ENCODE results near the gene CACNA1G.
A peak's percentile ranks its signal among the peaks of the same experiment; 100 is the strongest.

The CACNA1G gene

DNA sequence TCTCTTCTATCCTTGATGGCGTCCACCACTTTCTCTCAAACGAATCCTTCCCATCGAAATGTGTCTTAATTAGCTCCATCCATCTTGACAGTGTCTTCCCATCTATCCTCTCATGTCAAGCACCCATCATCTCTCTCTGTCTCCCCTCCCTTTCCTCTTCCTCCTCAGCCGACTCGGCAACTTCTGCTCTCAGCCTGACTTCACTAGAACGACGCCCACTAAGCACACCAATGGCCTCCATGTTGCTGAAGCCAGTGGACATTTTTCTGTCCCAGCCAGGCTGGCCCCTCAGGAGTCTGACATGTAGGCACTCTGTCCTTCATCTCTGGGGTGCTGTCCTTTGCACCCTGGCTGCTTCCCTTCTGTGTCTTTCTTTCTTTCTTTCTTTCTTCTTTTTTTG, 16.0 kb upstream of the CACNA1G start:
- TF ChIP-seq, protein P1, sequence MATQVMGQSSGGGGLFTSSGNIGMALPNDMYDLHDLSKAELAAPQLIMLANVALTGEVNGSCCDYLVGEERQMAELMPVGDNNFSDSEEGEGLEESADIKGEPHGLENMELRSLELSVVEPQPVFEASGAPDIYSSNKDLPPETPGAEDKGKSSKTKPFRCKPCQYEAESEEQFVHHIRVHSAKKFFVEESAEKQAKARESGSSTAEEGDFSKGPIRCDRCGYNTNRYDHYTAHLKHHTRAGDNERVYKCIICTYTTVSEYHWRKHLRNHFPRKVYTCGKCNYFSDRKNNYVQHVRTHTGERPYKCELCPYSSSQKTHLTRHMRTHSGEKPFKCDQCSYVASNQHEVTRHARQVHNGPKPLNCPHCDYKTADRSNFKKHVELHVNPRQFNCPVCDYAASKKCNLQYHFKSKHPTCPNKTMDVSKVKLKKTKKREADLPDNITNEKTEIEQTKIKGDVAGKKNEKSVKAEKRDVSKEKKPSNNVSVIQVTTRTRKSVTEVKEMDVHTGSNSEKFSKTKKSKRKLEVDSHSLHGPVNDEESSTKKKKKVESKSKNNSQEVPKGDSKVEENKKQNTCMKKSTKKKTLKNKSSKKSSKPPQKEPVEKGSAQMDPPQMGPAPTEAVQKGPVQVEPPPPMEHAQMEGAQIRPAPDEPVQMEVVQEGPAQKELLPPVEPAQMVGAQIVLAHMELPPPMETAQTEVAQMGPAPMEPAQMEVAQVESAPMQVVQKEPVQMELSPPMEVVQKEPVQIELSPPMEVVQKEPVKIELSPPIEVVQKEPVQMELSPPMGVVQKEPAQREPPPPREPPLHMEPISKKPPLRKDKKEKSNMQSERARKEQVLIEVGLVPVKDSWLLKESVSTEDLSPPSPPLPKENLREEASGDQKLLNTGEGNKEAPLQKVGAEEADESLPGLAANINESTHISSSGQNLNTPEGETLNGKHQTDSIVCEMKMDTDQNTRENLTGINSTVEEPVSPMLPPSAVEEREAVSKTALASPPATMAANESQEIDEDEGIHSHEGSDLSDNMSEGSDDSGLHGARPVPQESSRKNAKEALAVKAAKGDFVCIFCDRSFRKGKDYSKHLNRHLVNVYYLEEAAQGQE (IDR thresholded peaks at IDR 0.05; ENCODE audit: insufficient read depth in 1 of 2, low read depth in 2 of 2, low read length in 2 of 2) = no peak
- TF ChIP-seq FOXP2 (optimal IDR thresholded peaks at IDR 0.05; ENCODE audit: borderline replicate concordance, extremely low read depth, extremely low read length, insufficient read depth) = no peak

DNA sequence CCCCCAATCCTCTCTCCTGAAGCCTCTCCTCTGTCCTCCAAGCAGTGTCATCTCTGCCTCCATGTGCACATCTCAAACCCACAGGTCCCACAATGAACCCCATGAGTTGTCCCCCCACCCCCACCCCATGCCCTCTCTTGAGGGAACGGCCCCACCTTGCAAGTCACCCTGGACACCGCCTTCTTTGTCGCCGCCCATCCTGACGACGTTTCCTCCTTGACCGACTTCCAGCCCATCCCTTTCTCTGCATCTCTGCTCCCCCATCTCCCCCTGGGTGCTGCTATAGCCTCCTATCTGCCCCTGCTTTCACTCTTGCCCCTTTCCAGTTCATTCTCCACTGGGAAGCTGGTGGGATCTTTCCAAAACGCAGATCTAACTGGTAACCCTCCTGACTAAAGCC, 15.2 kb upstream of the CACNA1G start:
- TF ChIP-seq FOXP2 (optimal IDR thresholded peaks at IDR 0.05; ENCODE audit: borderline replicate concordance, extremely low read depth, extremely low read length, insufficient read depth) = no peak
- TF ChIP-seq TAF1 (IDR thresholded peaks at IDR 0.05; ENCODE audit: borderline replicate concordance, insufficient read depth, low read length) = no peak
- TF ChIP-seq SIN3A (IDR thresholded peaks at IDR 0.05; ENCODE audit: borderline replicate concordance, insufficient read depth, low read length) = no peak
- TF ChIP-seq, protein P1 (IDR thresholded peaks at IDR 0.05; ENCODE audit: insufficient read depth in 1 of 2, low read depth in 2 of 2, low read length in 2 of 2) = no peak
- no peak for TF ChIP-seq POLR2AphosphoS5 (IDR thresholded peaks at IDR 0.05; ENCODE audit: low read depth, low read length)

DNA sequence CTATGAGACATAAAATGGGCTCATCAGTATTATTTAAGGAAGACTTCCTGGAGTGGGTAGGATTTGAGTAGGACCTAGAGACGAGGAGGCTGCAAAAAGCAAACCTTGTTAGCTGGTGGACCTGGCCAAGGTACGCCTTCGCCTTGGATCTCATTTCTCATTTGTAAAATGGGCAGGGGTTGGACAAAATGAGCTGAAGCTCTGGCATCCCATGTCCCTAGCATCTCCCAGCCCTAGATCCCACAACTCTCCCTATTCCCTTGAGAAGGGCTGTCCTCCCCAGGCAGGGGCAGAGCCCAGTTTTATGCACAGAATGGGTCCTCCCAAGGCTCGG, 13.8 kb upstream of the CACNA1G start:
- no peak for TF ChIP-seq TAF1 (IDR thresholded peaks at IDR 0.05; ENCODE audit: borderline replicate concordance, insufficient read depth, low read length)
- no peak for TF ChIP-seq FOXP2 (optimal IDR thresholded peaks at IDR 0.05; ENCODE audit: borderline replicate concordance, extremely low read depth, extremely low read length, insufficient read depth)
- no peak for TF ChIP-seq POLR2AphosphoS5 (IDR thresholded peaks at IDR 0.05; ENCODE audit: low read depth, low read length)
- TF ChIP-seq, protein P1 (IDR thresholded peaks at IDR 0.05; ENCODE audit: insufficient read depth in 1 of 2, low read depth in 2 of 2, low read length in 2 of 2) = no peak
- TF ChIP-seq SIN3A (IDR thresholded peaks at IDR 0.05; ENCODE audit: borderline replicate concordance, insufficient read depth, low read length) = no peak

- peak; percentile 56 for TF ChIP-seq FOXP2 (optimal IDR thresholded peaks at IDR 0.05; ENCODE audit: borderline replicate concordance, extremely low read depth, extremely low read length, insufficient read depth)
- TF ChIP-seq SIN3A (IDR thresholded peaks at IDR 0.05; ENCODE audit: borderline replicate concordance, insufficient read depth, low read length) = 0 out of 2 replicates have a peak, but pooled peaks have one; percentile 62
- TF ChIP-seq, protein P1 (IDR thresholded peaks at IDR 0.05; ENCODE audit: insufficient read depth in 1 of 2, low read depth in 2 of 2, low read length in 2 of 2) = no peak
- TF ChIP-seq POLR2AphosphoS5 (IDR thresholded peaks at IDR 0.05; ENCODE audit: low read depth, low read length) = peak; percentile 88
- no peak for TF ChIP-seq TAF1 (IDR thresholded peaks at IDR 0.05; ENCODE audit: borderline replicate concordance, insufficient read depth, low read length)
These were observed 13.3 kb upstream of the CACNA1G start, which contains the start of gene SPATA20 for GRCh38 chr17:50547035-50547735. Gene SPATA20 (plus strand): TSS chr17:50547174. CDS start chr17:50547209, 35 bp downstream.

GRCh38 chr17:50547736-50548083, 12.8 kb upstream of the CACNA1G start:
- TF ChIP-seq SIN3A (IDR thresholded peaks at IDR 0.05; ENCODE audit: borderline replicate concordance, insufficient read depth, low read length) (no peak), FOXP2 (optimal IDR thresholded peaks at IDR 0.05; ENCODE audit: borderline replicate concordance, extremely low read depth, extremely low read length, insufficient read depth) (no peak), POLR2AphosphoS5 (IDR thresholded peaks at IDR 0.05; ENCODE audit: low read depth, low read length) (no peak; the same call in 1 of the 2 replicates), TAF1 (IDR thresholded peaks at IDR 0.05; ENCODE audit: borderline replicate concordance, insufficient read depth, low read length) (no peak)
- TF ChIP-seq, protein P1 (IDR thresholded peaks at IDR 0.05; ENCODE audit: insufficient read depth in 1 of 2, low read depth in 2 of 2, low read length in 2 of 2) = no peak

Data from PFSK-1 (cell line).